ENCODE data around the gene ANKUB1.

The ANKUB1 gene

GRCh38 chr3:149796026-149796425, 3.7 kb upstream of the ANKUB1 start:
- ATAC-seq (ENCODE audit: insufficient read depth, low read depth) (no peak), DNase-seq (no peak)
- H4K20me1 ChIP-seq (ENCODE audit: insufficient read depth, low read length) = no peaks in the 10 kb centered on the region
- no peak overlapping the region for H3K4me3 ChIP-seq (ENCODE audit: low read depth in 1 of 2, low read length in 2 of 2)
- H3K79me2 ChIP-seq (ENCODE audit: insufficient read depth, low read length) = no peaks in the 10 kb centered on the region
- no peaks in the 10 kb centered on the region for H3K4me1 ChIP-seq (ENCODE audit: insufficient read depth, low read length)
- TF ChIP-seq EZH2 (IDR thresholded peaks at IDR 0.05; ENCODE audit: borderline replicate concordance, low read depth, low read length, severe bottlenecking) = no peak
- TF ChIP-seq CTCF (IDR thresholded peaks at IDR 0.05; ENCODE audit: borderline replicate concordance, extremely low read depth, low read length, poor library complexity, severe bottlenecking) = no peak
- H3K27me3 ChIP-seq (ENCODE audit: insufficient read depth, low read length, poor library complexity) = peaks cover 11% of the 10 kb centered on the region
- no peak overlapping the region for H3K27ac ChIP-seq (ENCODE audit: low read length)
- no peak overlapping the region for H2AFZ ChIP-seq (ENCODE audit: low read depth, low read length)
- H3K9me3 ChIP-seq (ENCODE audit: insufficient read depth, low read length, severe bottlenecking) = no peaks in the 10 kb centered on the region
- H3K4me2 ChIP-seq (ENCODE audit: insufficient read depth, low read length) = no peak overlapping the region
- no peaks in the 10 kb centered on the region for H3K36me3 ChIP-seq (ENCODE audit: insufficient read depth, low read length)
- no peak overlapping the region for H3K9ac ChIP-seq (ENCODE audit: low read depth, low read length)

- TF ChIP-seq EZH2 (IDR thresholded peaks at IDR 0.05; ENCODE audit: borderline replicate concordance, low read depth, low read length, severe bottlenecking) = no peak
- TF ChIP-seq CTCF (IDR thresholded peaks at IDR 0.05; ENCODE audit: borderline replicate concordance, extremely low read depth, low read length, poor library complexity, severe bottlenecking) = no peak
- H3K4me1 ChIP-seq (ENCODE audit: insufficient read depth, low read length) = no peaks in the 10 kb centered on the region
- no peaks in the 10 kb centered on the region for H4K20me1 ChIP-seq (ENCODE audit: insufficient read depth, low read length)
- H2AFZ ChIP-seq (ENCODE audit: low read depth, low read length) = no peak overlapping the region
- H3K9me3 ChIP-seq (ENCODE audit: insufficient read depth, low read length, severe bottlenecking) = no peaks in the 10 kb centered on the region
- no peaks in the 10 kb centered on the region for H3K79me2 ChIP-seq (ENCODE audit: insufficient read depth, low read length)
- H3K27me3 ChIP-seq (ENCODE audit: insufficient read depth, low read length, poor library complexity) = peaks cover 8% of the 10 kb centered on the region
- no peak for ATAC-seq (ENCODE audit: insufficient read depth, low read depth)
- no peak overlapping the region for H3K4me2 ChIP-seq (ENCODE audit: insufficient read depth, low read length)
- no peak overlapping the region for H3K9ac ChIP-seq (ENCODE audit: low read depth, low read length)
- no peak for DNase-seq
- H3K36me3 ChIP-seq (ENCODE audit: insufficient read depth, low read length) = no peaks in the 10 kb centered on the region
- no peak overlapping the region for H3K4me3 ChIP-seq (ENCODE audit: low read depth in 1 of 2, low read length in 2 of 2)
- H3K27ac ChIP-seq (ENCODE audit: low read length) = no peak overlapping the region
These were observed 1.7 kb downstream of the ANKUB1 start for GRCh38 chr3:149790698-149791097.

GRCh38 chr3:149790268-149790667, 2.1 kb downstream of the ANKUB1 start:
- Histone ChIP-seq H3K9me3 (ENCODE audit: insufficient read depth, low read length, severe bottlenecking) (no peaks in the 10 kb centered on the region), H3K4me1 (ENCODE audit: insufficient read depth, low read length) (no peaks in the 10 kb centered on the region), H3K4me3 (ENCODE audit: low read depth in 1 of 2, low read length in 2 of 2) (no peak overlapping the region), H3K27me3 (ENCODE audit: insufficient read depth, low read length, poor library complexity) (peaks cover 8% of the 10 kb centered on the region), H3K27ac (ENCODE audit: low read length) (no peak overlapping the region), H3K9ac (ENCODE audit: low read depth, low read length) (no peak overlapping the region), H2AFZ (ENCODE audit: low read depth, low read length) (no peak overlapping the region), H3K4me2 (ENCODE audit: insufficient read depth, low read length) (no peak overlapping the region), H4K20me1 (ENCODE audit: insufficient read depth, low read length) (no peaks in the 10 kb centered on the region), H3K36me3 (ENCODE audit: insufficient read depth, low read length) (no peaks in the 10 kb centered on the region), H3K79me2 (ENCODE audit: insufficient read depth, low read length) (no peaks in the 10 kb centered on the region)
- no peak for ATAC-seq (ENCODE audit: insufficient read depth, low read depth)
- DNase-seq = no peak
- no peak for TF ChIP-seq CTCF (IDR thresholded peaks at IDR 0.05; ENCODE audit: borderline replicate concordance, extremely low read depth, low read length, poor library complexity, severe bottlenecking)
- TF ChIP-seq EZH2 (IDR thresholded peaks at IDR 0.05; ENCODE audit: borderline replicate concordance, low read depth, low read length, severe bottlenecking) = no peak
